Hepatocyte (in vitro differentiated cells): Measurements from ENCODE around the gene KCNK3.

Experiments used
- CTCF ChIP-seq: fragments of 200-600 bp; sonication (generic); IDR thresholded peaks from 2 replicates; pipeline ENCODE4 v1.5.1; 2016; ENCODE audit warnings: antibody characterized with exemption, mild to moderate bottlenecking; ENCODE audit not compliant: poor library complexity
- EZH2 ChIP-seq: fragments of 200-600 bp; sonication (generic); IDR thresholded peaks from 2 replicates; pipeline ENCODE4 v1.6.1; 2016; ENCODE audit warnings: antibody characterized with exemption, mild to moderate bottlenecking, borderline replicate concordance
- EZH2phosphoT487 ChIP-seq: fragments of 200-600 bp; sonication (generic); IDR thresholded peaks from one replicate; pipeline ENCODE4 v1.6.1; 2018; ENCODE audit warnings: antibody characterized with exemption, mild to moderate bottlenecking, low read depth, moderate library complexity; ENCODE audit not compliant: unreplicated experiment, severe bottlenecking

GRCh38 chr2:26644188-26644835, 48.2 kb upstream of the KCNK3 start:
- TF ChIP-seq CTCF (no peak), EZH2 (no peak), EZH2phosphoT487 (no peak)
